Measurements from ENCODE around the gene DPP3.

GRCh38 chr11:66505276-66505816, 25.1 kb downstream of the DPP3 start:
- TF ChIP-seq CTCF (IDR thresholded peaks at IDR 0.05) (no peak), POLR2AphosphoS5 (IDR thresholded peaks at IDR 0.05; ENCODE audit: low read depth, low read length) (no peak)

All from Panc1 (cell line).